Progenitor cell of endocrine pancreas (in vitro differentiated cells): ENCODE results near the gene SMIM12. TPM values are rescaled to one million over a fixed set of nuclear protein-coding genes. Genes with fewer than 3 reads are reported as not detected.
"Not testable (repeated sequence)": the region's sequence is repeated elsewhere in the genome, so short reads cannot be mapped to it uniquely, and the experiment has no call there.

Experiments
- DNase-seq: peaks from one replicate; pipeline ENCODE4 v3.0.0; 2021; ENCODE audit warnings: low spot score; ENCODE audit not compliant: unreplicated experiment
- H3K27ac Mint-ChIP-seq: 2 replicates; pipeline ENCODE4 v1.8.0; 2021; ENCODE audit warnings: mild to moderate bottlenecking, moderate library complexity, mixed read lengths
- H3K27me3 Mint-ChIP-seq: 2 replicates; pipeline ENCODE4 v1.8.0; 2021; ENCODE audit warnings: mixed read lengths
- H3K36me3 Mint-ChIP-seq: 2 replicates; pipeline ENCODE4 v1.8.0; 2022; ENCODE audit warnings: mixed read lengths; ENCODE audit not compliant: insufficient read depth
- H3K4me1 Mint-ChIP-seq: 2 replicates; pipeline ENCODE4 v1.8.0; 2021; ENCODE audit warnings: low read depth, mixed read lengths
- H3K4me3 Mint-ChIP-seq: 2 replicates; pipeline ENCODE4 v1.8.0; 2021; ENCODE audit warnings: low read depth, mild to moderate bottlenecking, moderate library complexity, mixed read lengths
- H3K9me3 Mint-ChIP-seq: 2 replicates; pipeline ENCODE4 v1.8.0; 2021; ENCODE audit warnings: low read depth, mixed read lengths
- CTCF ChIP-seq: fragments of 200-600 bp; sonication (generic); IDR thresholded peaks from one replicate; pipeline ENCODE4 v1.5.0; 2021; ENCODE audit warnings: antibody characterized with exemption, mild to moderate bottlenecking; ENCODE audit not compliant: unreplicated experiment
- total RNA-seq: library from RNA; stranded (reverse); gene quantifications from 2 replicates; pipeline ENCODE4 v1.2.1, GENCODE V29; 2021

The SMIM12 gene
- total RNA-seq, 1 donor from 2014 or later, result 39.5 TPM

- Mint-ChIP-seq H3K27ac (no peak overlapping the region), H3K27me3 (no peaks in the 10 kb centered on the region), H3K4me3 (no peak overlapping the region), H3K36me3 (no peaks in the 10 kb centered on the region), H3K4me1 (peaks cover 12% of the 10 kb centered on the region), H3K9me3 (no peaks in the 10 kb centered on the region)
- no peak for TF ChIP-seq CTCF
- DNase-seq, result no peak
These were observed 42.8 kb downstream of the SMIM12 start for GRCh38 chr1:34816778-34817177.

GRCh38 chr1:34816332-34816731 is 43.2 kb downstream of the SMIM12 start:
- no peaks in the 10 kb centered on the region for H3K9me3 Mint-ChIP-seq
- no peak overlapping the region for H3K27ac Mint-ChIP-seq
- H3K27me3 Mint-ChIP-seq, result no peaks in the 10 kb centered on the region
- no peak for DNase-seq
- TF ChIP-seq CTCF, result no peak
- peaks cover 12% of the 10 kb centered on the region for H3K4me1 Mint-ChIP-seq
- H3K36me3 Mint-ChIP-seq, result no peaks in the 10 kb centered on the region
- no peak overlapping the region for H3K4me3 Mint-ChIP-seq

- not testable (repeated sequence) for DNase-seq, H3K4me3 Mint-ChIP-seq, H3K9me3 Mint-ChIP-seq, H3K27ac Mint-ChIP-seq, H3K27me3 Mint-ChIP-seq, H3K36me3 Mint-ChIP-seq, H3K4me1 Mint-ChIP-seq
These were observed 48.8 kb downstream of the SMIM12 start for GRCh38 chr1:34810781-34811180.

GRCh38 chr1:34808051-34808810 is 51.3 kb downstream of the SMIM12 start:
- H3K36me3 Mint-ChIP-seq, result peaks cover 3% of the 10 kb centered on the region

GRCh38 chr1:34806396-34806795 is 53.2 kb downstream of the SMIM12 start:
- H3K27ac Mint-ChIP-seq, result no peak overlapping the region
- no peak for DNase-seq
- H3K9me3 Mint-ChIP-seq, result peaks cover 12% of the 10 kb centered on the region
- no peaks in the 10 kb centered on the region for H3K27me3 Mint-ChIP-seq
- TF ChIP-seq CTCF, result no peak
- H3K4me1 Mint-ChIP-seq, result no peaks in the 10 kb centered on the region
- H3K4me3 Mint-ChIP-seq, result no peak overlapping the region
- H3K36me3 Mint-ChIP-seq, result peaks cover 3% of the 10 kb centered on the region

More at GRCh38 chr1:34808051-34808810, 51.3 kb downstream of the SMIM12 start:
- no peak overlapping the region for H3K27ac Mint-ChIP-seq
- no peak overlapping the region for H3K4me3 Mint-ChIP-seq
- H3K27me3 Mint-ChIP-seq, result no peaks in the 10 kb centered on the region
- peaks cover 2% of the 10 kb centered on the region for H3K4me1 Mint-ChIP-seq
- DNase-seq, result no peak
- H3K9me3 Mint-ChIP-seq, result peaks cover 9% of the 10 kb centered on the region
- TF ChIP-seq CTCF, result no peak

- no peak overlapping the region for H3K27ac Mint-ChIP-seq
- H3K36me3 Mint-ChIP-seq, result peaks cover 3% of the 10 kb centered on the region
- H3K4me3 Mint-ChIP-seq, result no peak overlapping the region
- H3K9me3 Mint-ChIP-seq, result peaks cover 8% of the 10 kb centered on the region
- H3K27me3 Mint-ChIP-seq, result no peaks in the 10 kb centered on the region
- DNase-seq, result no peak
- TF ChIP-seq CTCF, result no peak
- H3K4me1 Mint-ChIP-seq, result peaks cover 2% of the 10 kb centered on the region
These were observed 55.8 kb downstream of the SMIM12 start for GRCh38 chr1:34803770-34804169.
